ENCODE results near the gene PROM2. TPM values are rescaled to one million over a fixed set of nuclear protein-coding genes. Genes with fewer than 3 reads are reported as not detected.

The PROM2 gene
- total and polyA plus RNA-seq, 10 of the 15 experiments (the other 5 are each of a cell fraction or from before 2014, with no cell fraction given) = 0.01 to 0.04 TPM; not detected in 8

GRCh38 chr2:95317123-95317500, 42.9 kb downstream of the PROM2 start:
- Histone ChIP-seq H3K4me1 (ENCODE audit: control insufficient read depth, insufficient read depth, low read length) (no peaks in the 10 kb centered on the region), H3K27ac (ENCODE audit: control insufficient read depth, insufficient read depth) (no peak overlapping the region), H3K36me3 (ENCODE audit: control insufficient read depth in 2 of 2, insufficient read depth in 2 of 2, low read length in 1 of 2) (no peaks in the 10 kb centered on the region), H4K20me1 (ENCODE audit: control insufficient read depth, insufficient read depth) (no peaks in the 10 kb centered on the region), H3K9me3 (replicated peaks; ENCODE audit: control insufficient read depth, insufficient read depth, low read length) (no peaks in the 10 kb centered on the region), H3K4me2 (ENCODE audit: control insufficient read depth, insufficient read depth) (no peak overlapping the region), H3K4me3 (no peak overlapping the region), H3K79me2 (ENCODE audit: control insufficient read depth, insufficient read depth, low read length) (no peaks in the 10 kb centered on the region), H2AFZ (ENCODE audit: control insufficient read depth, low read depth, low read length) (no peak overlapping the region), H3K9ac (ENCODE audit: control insufficient read depth, insufficient read depth, low read length) (no peak overlapping the region), H3K27me3 (replicated peaks in 1 of 2; ENCODE audit: control insufficient read depth in 2 of 2, insufficient read depth in 2 of 2, low read length in 1 of 2) (no peaks in the 10 kb centered on the region; a peak in 1 of 4 replicates)
- TF ChIP-seq BACH1 (IDR thresholded peaks at IDR 0.05; ENCODE audit: borderline replicate concordance) (no peak), SIN3A (IDR thresholded peaks at IDR 0.05; ENCODE audit: low read depth, low read length) (no peak), POLR2AphosphoS5 (IDR thresholded peaks at IDR 0.05; ENCODE audit: low read length) (no peak), TCF3 (IDR thresholded peaks at IDR 0.05; ENCODE audit: borderline replicate concordance, insufficient read depth, low read depth, low read length) (no peak)
- SMC1A ChIA-PET (ENCODE audit: uncharacterized antibody, unreplicated experiment) = no interaction called here
- DNase-seq (ENCODE audit: low read depth, low spot score) = no peak
- WGBS (ENCODE audit: insufficient coverage, insufficient replicate concordance, low lambda C conversion rate, missing lambda C conversion rate) = 2% methylated on average over 6 of the region's 6 CpGs
- no peak for FAIRE-seq
- intact Hi-C loops (cut with micrococcal nuclease; ENCODE audit: unreplicated experiment) (no loop called here), in situ Hi-C loops (cut with MboI) (no loop called here)
- no peak for ATAC-seq
- RAD21 ChIA-PET (ENCODE audit: unreplicated experiment) = interaction anchor here (2.0 kb wide), 1 partner anchor 86 kb away, joined by 7 read pairs; no protein-coding TSS in a partner anchor
- no TSS peak for BruUV-seq (replicated peaks)
- CTCF ChIA-PET = interaction anchor here (0.9 to 3.8 kb wide), 2 partner anchors 72 to 86 kb away, joined by 3 to 17 read pairs; no protein-coding TSS in a partner anchor
- POLR2A ChIA-PET = no interaction called here

- CTCF ChIA-PET = interaction anchor here (0.9 kb wide), 1 partner anchor 72 kb away, joined by 3 read pairs; no protein-coding TSS in a partner anchor
- no peak overlapping the region for H2AFZ ChIP-seq (ENCODE audit: control insufficient read depth, low read depth, low read length)
- H3K27ac ChIP-seq (ENCODE audit: control insufficient read depth, insufficient read depth) = no peak overlapping the region
- no peak overlapping the region for H3K4me2 ChIP-seq (ENCODE audit: control insufficient read depth, insufficient read depth)
- no peaks in the 10 kb centered on the region for H4K20me1 ChIP-seq (ENCODE audit: control insufficient read depth, insufficient read depth)
- in situ Hi-C loops (cut with MboI) = no loop called here
- WGBS (ENCODE audit: insufficient coverage, insufficient replicate concordance, low lambda C conversion rate, missing lambda C conversion rate) = 33% methylated on average over 12 of the region's 12 CpGs
- no peak overlapping the region for H3K4me3 ChIP-seq
- intact Hi-C loops (cut with micrococcal nuclease; ENCODE audit: unreplicated experiment) = no loop called here
- no peak for DNase-seq (ENCODE audit: low read depth, low spot score)
- H3K4me1 ChIP-seq (ENCODE audit: control insufficient read depth, insufficient read depth, low read length) = no peaks in the 10 kb centered on the region
- no peak for TF ChIP-seq POLR2AphosphoS2 (IDR thresholded peaks at IDR 0.05; ENCODE audit: low read depth, low read length)
- no peak for TF ChIP-seq SREBF1 (IDR thresholded peaks at IDR 0.05; ENCODE audit: low read length)
- no peak for TF ChIP-seq SMARCA5 (IDR thresholded peaks at IDR 0.05)
- TF ChIP-seq RBBP5 (conservative IDR thresholded peaks at IDR 0.05) = no peak
- no peak for TF ChIP-seq SIN3A (IDR thresholded peaks at IDR 0.05; ENCODE audit: low read depth, low read length)
- no peak for TF ChIP-seq TCF3 (IDR thresholded peaks at IDR 0.05; ENCODE audit: borderline replicate concordance, insufficient read depth, low read depth, low read length)
- TF ChIP-seq YBX1 (IDR thresholded peaks at IDR 0.05) = no peak
- no peak for TF ChIP-seq LARP7 (IDR thresholded peaks at IDR 0.05)
- TF ChIP-seq PKNOX1 (IDR thresholded peaks at IDR 0.05) = no peak
- TF ChIP-seq MXI1 (IDR thresholded peaks at IDR 0.05; ENCODE audit: low read depth, low read length) = no peak
- TF ChIP-seq IKZF2 (IDR thresholded peaks at IDR 0.05) = no peak
- BruUV-seq (replicated peaks) = no TSS peak
- SMC1A ChIA-PET (ENCODE audit: uncharacterized antibody, unreplicated experiment) = no interaction called here
- POLR2A ChIA-PET = no interaction called here
- no peak overlapping the region for H3K9ac ChIP-seq (ENCODE audit: control insufficient read depth, insufficient read depth, low read length)
- no peaks in the 10 kb centered on the region for H3K79me2 ChIP-seq (ENCODE audit: control insufficient read depth, insufficient read depth, low read length)
- FAIRE-seq = no peak
- H3K27me3 ChIP-seq (replicated peaks in 1 of 2; ENCODE audit: control insufficient read depth in 2 of 2, insufficient read depth in 2 of 2, low read length in 1 of 2) = no peaks in the 10 kb centered on the region; a peak in 1 of 4 replicates
- no peaks in the 10 kb centered on the region for H3K9me3 ChIP-seq (replicated peaks; ENCODE audit: control insufficient read depth, insufficient read depth, low read length)
- RAD21 ChIA-PET (ENCODE audit: unreplicated experiment) = no interaction called here
- no peak for ATAC-seq
- no peaks in the 10 kb centered on the region for H3K36me3 ChIP-seq (ENCODE audit: control insufficient read depth in 2 of 2, insufficient read depth in 2 of 2, low read length in 1 of 2)
Observed at GRCh38 chr2:95317665-95318425, 43.6 kb downstream of the PROM2 start.
